K562 (cell line): Measurements from ENCODE around the gene SLC4A2. TPM values are rescaled to one million over a fixed set of nuclear protein-coding genes. Genes with fewer than 3 reads are reported as not detected.
A peak's percentile ranks its signal among the peaks of the same experiment; 100 is the strongest.

Experiments
- ATAC-seq: fragments of 200-7000 bp; cut with Tn5 transposase; 3 replicates; pipeline ENCODE4 v1.9.1; 2020; ENCODE audit warnings: moderate library complexity
- BruUV-seq: library from RNA; stranded (reverse); fragments of 400-500 nt; replicated peaks from 2 replicates; lab custom pipeline; 2021; lab: Mats Ljungman, UMichigan
- CTCF ChIA-PET: fragments of 300-600 bp; formaldehyde crosslinking; extraction: SDS; loops from one replicate; lab custom pipeline; 2021; ENCODE audit warnings: low intra/inter-chr PET ratio; lab: Yijun Ruan, JAX
- POLR2A ChIA-PET: fragments of 300-600, 350-650 bp; sonication (Branson Sonifier 250); formaldehyde crosslinking; extraction: SDS; loops from one replicate; lab custom pipeline; 2021; ENCODE audit warnings: antibody characterized with exemption, inconsistent platforms; lab: Yijun Ruan, JAX
- DNase-seq, 4 experiments: peaks; one replicate each; pipeline versions ENCODE4 v3.0.0 to v3.0.0-alpha.2; 2011 to 2018; ENCODE audit warnings: low spot score in 3 of 4, mixed read lengths in 3 of 4; ENCODE audit errors: extremely low read depth in 1 of 4
- FAIRE-seq: peaks from 2 replicates; lab custom pipeline; 2011; peaks lifted over from hg19 to GRCh38; lab: Jason Lieb, UNC
- H2AFZ ChIP-seq: 2 replicates; pipeline ENCODE4 v1.6.0; 2011; ENCODE audit warnings: low read depth, low read length, control low read depth, inconsistent platforms
- H3K27ac ChIP-seq: fragments of 200-600 bp; 3 replicates; pipeline ENCODE4 v1.8.0; 2011; ENCODE audit warnings: low read depth, mild to moderate bottlenecking, control low read depth, inconsistent platforms, low read length, moderate library complexity, mixed read lengths; ENCODE audit errors: extremely low read depth
- H3K27me3 ChIP-seq, 2 experiments: fragments of 300-600 bp in 1 of 2; 2 replicates in 1 of 2; 3 replicates in 1 of 2; pipeline versions ENCODE4 v1.6.0 to v1.8.0; 2011; ENCODE audit warnings: inconsistent platforms in 2 of 2, low read length in 2 of 2, mild to moderate bottlenecking in 1 of 2, mixed read lengths in 1 of 2, moderate library complexity in 1 of 2; ENCODE audit not compliant: control insufficient read depth in 2 of 2, insufficient read depth in 2 of 2
- H3K36me3 ChIP-seq: fragments of 300-600 bp; 3 replicates; pipeline ENCODE4 v1.8.0; 2011; ENCODE audit warnings: mild to moderate bottlenecking, low read length, inconsistent platforms; ENCODE audit not compliant: control insufficient read depth, insufficient read depth
- H3K4me1 ChIP-seq, 2 experiments: fragments of 200-600 bp in 1 of 2; replicated peaks in 1 of 2; 2 replicates in 1 of 2; 3 replicates in 1 of 2; pipeline versions ENCODE4 v1.5.1 to v1.8.0; 2011; ENCODE audit warnings: inconsistent platforms in 2 of 2, low read length in 2 of 2, mild to moderate bottlenecking in 1 of 2, mixed read lengths in 1 of 2, moderate library complexity in 1 of 2; ENCODE audit not compliant: control insufficient read depth in 2 of 2, insufficient read depth in 2 of 2
- H3K4me2 ChIP-seq: 2 replicates; pipeline ENCODE4 v1.6.1; 2011; ENCODE audit warnings: low read length, control low read depth, inconsistent platforms, mixed read lengths; ENCODE audit not compliant: insufficient read depth
- H3K4me3 ChIP-seq: fragments of 200-600 bp; sonication (generic), shearing (Covaris generic); 2 replicates; pipeline ENCODE4 v1.5.1; 2016; ENCODE audit warnings: control low read depth, inconsistent platforms
- H3K79me2 ChIP-seq: fragments of 200-600 bp; 3 replicates; pipeline ENCODE4 v1.8.0; 2011; ENCODE audit warnings: low read length, inconsistent platforms; ENCODE audit not compliant: control insufficient read depth, insufficient read depth
- H3K9ac ChIP-seq, 2 experiments: 2 replicates each; pipeline versions ENCODE4 v1.6.0 to v1.6.1; 2011; ENCODE audit warnings: low read depth in 2 of 2, low read length in 2 of 2, control low read depth in 1 of 2, inconsistent platforms in 1 of 2, mild to moderate bottlenecking in 1 of 2, mixed read lengths in 1 of 2; ENCODE audit not compliant: insufficient read depth in 1 of 2
- H3K9me1 ChIP-seq: one replicate; pipeline ENCODE4 v1.6.0; 2011; ENCODE audit warnings: inconsistent platforms, mild to moderate bottlenecking, low read length, moderate library complexity; ENCODE audit not compliant: control insufficient read depth, insufficient read depth
- H3K9me3 ChIP-seq: replicated peaks from 2 replicates; pipeline ENCODE4 v1.5.1; 2011; ENCODE audit warnings: low read depth, low read length, inconsistent platforms; ENCODE audit not compliant: control insufficient read depth, insufficient read depth
- H4K20me1 ChIP-seq: replicated peaks from 2 replicates; pipeline ENCODE4 v1.6.1; 2011; ENCODE audit warnings: low read length, inconsistent platforms, mixed read lengths; ENCODE audit not compliant: control insufficient read depth, insufficient read depth
- BCOR ChIP-seq: fragments of 450-650 bp; IDR thresholded peaks from 2 replicates; pipeline ENCODE4 v1.6.1; 2016
- BDP1 ChIP-seq: IDR thresholded peaks from 3 replicates; pipeline ENCODE4 v1.6.1; 2011; ENCODE audit not compliant: insufficient read length, insufficient read depth
- CBFA2T3 ChIP-seq: fragments of 450-650 bp; IDR thresholded peaks from 2 replicates; pipeline ENCODE4 v1.6.1; 2017
- DDX20 ChIP-seq: fragments of 450-650 bp; IDR thresholded peaks from 2 replicates; pipeline ENCODE4 v1.6.1; 2016; ENCODE audit warnings: missing genetic modification characterization, low read depth, mild to moderate bottlenecking, missing compliant biosample characterization, moderate library complexity
- ETV1 ChIP-seq: fragments of 450-650 bp; conservative IDR thresholded peaks from 2 replicates; pipeline ENCODE4 v1.6.1; 2016; ENCODE audit warnings: missing genetic modification characterization, control low read depth, low read depth, missing compliant biosample characterization
- FOSL1 ChIP-seq: fragments of 200-800 bp; sonication (Bioruptor generic); conservative IDR thresholded peaks from 2 replicates; pipeline ENCODE4 v1.6.1; 2016; ENCODE audit warnings: missing genetic modification characterization, missing compliant biosample characterization
- GTF2A2 ChIP-seq: IDR thresholded peaks from 2 replicates; pipeline ENCODE4 v1.6.1; 2016; ENCODE audit warnings: mild to moderate bottlenecking, missing genetic modification characterization, missing compliant biosample characterization
- GTF2E2 ChIP-seq: fragments of 200-800 bp; sonication (Bioruptor generic); IDR thresholded peaks from 2 replicates; pipeline ENCODE4 v1.6.1; 2016; ENCODE audit warnings: missing genetic modification characterization, missing compliant biosample characterization
- KDM1A ChIP-seq, 2 experiments: fragments of 450-650 bp; IDR thresholded peaks; 2 replicates each; pipeline ENCODE4 v1.6.1; 2016; ENCODE audit warnings: mild to moderate bottlenecking in 2 of 2
- KLF1 ChIP-seq: fragments of 450-650 bp; IDR thresholded peaks from 2 replicates; pipeline ENCODE4 v1.6.1; 2016; ENCODE audit warnings: missing genetic modification characterization, missing compliant biosample characterization
- LARP7 ChIP-seq: fragments of 450-650 bp; IDR thresholded peaks from 2 replicates; pipeline ENCODE4 v1.6.1; 2016
- NR2C1 ChIP-seq, 2 experiments: fragments of 450-650 bp; IDR thresholded peaks; 2 replicates each; pipeline ENCODE4 v1.6.1; 2017; ENCODE audit warnings: mild to moderate bottlenecking in 2 of 2, antibody characterized with exemption in 1 of 2, inconsistent platforms in 1 of 2, missing compliant biosample characterization in 1 of 2, missing genetic modification characterization in 1 of 2
- RBM25 ChIP-seq: fragments of 200-400 bp; formaldehyde crosslinking; IDR thresholded peaks from 2 replicates; pipeline ENCODE4 v1.6.1; 2018; ENCODE audit warnings: low read length, low read depth, moderate library complexity; ENCODE audit not compliant: severe bottlenecking
- SMARCA5 ChIP-seq: fragments of 450-650 bp; IDR thresholded peaks from 2 replicates; pipeline ENCODE4 v1.6.1; 2016
- TCFL5 ChIP-seq: fragments of 250-450 bp; sonication (Bioruptor Pico); conservative IDR thresholded peaks from 2 replicates; pipeline ENCODE4 v1.6.1; 2021; ENCODE audit warnings: mild to moderate bottlenecking, moderate library complexity, matching md5 sums
- TGIF2 ChIP-seq: sonication (generic); formaldehyde crosslinking; IDR thresholded peaks from 2 replicates; pipeline ENCODE4 v1.8.1; 2022; ENCODE audit warnings: mild to moderate bottlenecking, missing genetic modification reagents, moderate library complexity
- ZBTB34 ChIP-seq: fragments of 250-450 bp; sonication (Bioruptor Pico); IDR thresholded peaks from 2 replicates; pipeline ENCODE4 v1.8.0; 2021; ENCODE audit warnings: mild to moderate bottlenecking, moderate library complexity
- ZNF384 ChIP-seq: IDR thresholded peaks from 2 replicates; pipeline ENCODE4 v1.6.1; 2012; ENCODE audit warnings: low read depth, low read length, improper control_type of control experiment
- WGBS: fragments of 100-300 bp; shearing (Covaris generic); methylation state at CpG from one replicate; pipeline ENCODE4 v1.1.6; 2016; ENCODE audit warnings: low coverage, mixed read lengths; ENCODE audit not compliant: insufficient coverage; ENCODE audit errors: missing lambda C conversion rate; 5-methylcytosine and 5-hydroxymethylcytosine counted together
- in situ Hi-C: fragments of 300-500 bp; cut with MboI; formaldehyde crosslinking; loops from 4 replicates; pipeline ENCODE4 v1.15.0; 2018; ENCODE audit warnings: inconsistent platforms, mixed read lengths
- intact Hi-C: fragments of 100-400 bp; cut with micrococcal nuclease; formaldehyde crosslinking; loops from 2 replicates; pipeline ENCODE4 v1.14.2; 2022
- polyA plus RNA-seq, 8 experiments: library from polyadenylated mRNA; depleted of rRNA in 4 of 8; stranded (reverse) in 5 of 8; unstranded in 3 of 8; fragments of >200 nt; fragmentation: Nextera tagmentation in 2 of 8; fragmentation: Illumina TruSeq in 1 of 8; extraction: Ambion mirVana in 2 of 8; extraction: Trizol in 1 of 8; gene quantifications; 2 replicates each; pipeline versions ENCODE4 v1.2.1 to v1.2.3, GENCODE V29; 2011 to 2014; ENCODE audit warnings: inconsistent platforms in 1 of 8, missing spikeins in 1 of 8
- total RNA-seq, 7 experiments: library from RNA; depleted of rRNA in 6 of 7; stranded (reverse); fragments of >200 nt in 6 of 7; fragmentation: Illumina TruSeq in 2 of 7; extraction: Trizol in 2 of 7; gene quantifications; 2 replicates each; pipeline versions ENCODE4 v1.2.1 to v1.2.3, GENCODE V29; 2011 to 2021; ENCODE audit warnings: low replicate concordance in 1 of 7
- TF ChIP-seq, protein P1 (sequence below), 2 experiments: fragments of 450-650 bp; conservative IDR thresholded peaks; 2 replicates each; pipeline ENCODE4 v1.6.1; 2017; ENCODE audit warnings: mild to moderate bottlenecking in 2 of 2, moderate library complexity in 2 of 2
- TF ChIP-seq, protein P2 (sequence below), 2 experiments: fragments of 250-450 bp in 1 of 2; fragments of 450-650 bp in 1 of 2; sonication (Bioruptor Pico) in 1 of 2; IDR thresholded peaks; 2 replicates each; pipeline versions ENCODE4 v1.6.1 to v1.8.0; 2016 to 2021; ENCODE audit warnings: mild to moderate bottlenecking in 2 of 2, moderate library complexity in 2 of 2, missing compliant biosample characterization in 1 of 2, missing genetic modification characterization in 1 of 2

SLC4A2 gene
- total and polyA plus RNA-seq, 9 of the 15 experiments (the other 6 are each of a cell fraction or from before 2014, with no cell fraction given), result 11.4 to 375 (median 130) TPM

DNA sequence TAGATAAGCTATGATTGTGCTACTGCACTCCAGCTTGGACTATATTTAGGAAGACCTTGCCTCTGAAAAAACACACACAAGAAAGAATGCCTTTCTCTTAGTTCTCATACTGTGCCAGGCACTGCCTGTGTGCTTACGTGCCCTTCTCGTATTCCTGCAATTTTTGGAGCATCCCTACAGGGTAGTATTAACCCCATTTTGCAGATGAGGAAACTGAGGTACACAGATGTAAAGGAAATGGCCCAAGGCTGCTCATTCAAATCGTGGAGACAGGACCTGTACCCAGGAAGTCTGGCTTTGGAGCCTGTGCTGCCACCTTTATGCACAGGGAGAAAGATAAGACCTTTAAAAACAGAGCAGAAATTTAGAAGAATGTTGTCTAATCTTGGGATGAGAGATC, 43.6 kb downstream of the SLC4A2 start:
- H3K79me2 ChIP-seq, result peaks cover 90% of the 10 kb centered on the region
- BruUV-seq, result no TSS peak

More for the DNA sequence above, 43.6 kb downstream of the SLC4A2 start:
- H3K27me3 ChIP-seq, result no peaks in the 10 kb centered on the region
- WGBS, result 79% methylated on average over 3 of the region's 3 CpGs
- POLR2A ChIA-PET, result interaction anchor here (0.6 to 4.7 kb wide), 3 partner anchors 9 to 113 kb away, joined by 3 to 31 read pairs (median 3); no protein-coding TSS in a partner anchor
- intact Hi-C loops, result no loop called here
- no peak overlapping the region for H2AFZ ChIP-seq
- peaks cover 5% of the 10 kb centered on the region for H3K9me1 ChIP-seq
- H4K20me1 ChIP-seq, result peaks cover 48% of the 10 kb centered on the region
- in situ Hi-C loops, result no loop called here
- no peak for ATAC-seq
- H3K36me3 ChIP-seq, result peaks cover 65% of the 10 kb centered on the region
- peak; percentile 15 for FAIRE-seq
- no peak for DNase-seq
- H3K27ac ChIP-seq, result no peak overlapping the region
- H3K4me3 ChIP-seq, result no peak overlapping the region
- H3K4me1 ChIP-seq, result peaks cover 4 to 33% of the 10 kb centered on the region in 2 experiments
- no peak overlapping the region for H3K9ac ChIP-seq
- CTCF ChIA-PET, result interaction anchor here (0.5 to 0.7 kb wide), 2 partner anchors 142 to 327 kb away, joined by 3 to 7 read pairs; no protein-coding TSS in a partner anchor
- H3K4me2 ChIP-seq, result no peak overlapping the region
- H3K9me3 ChIP-seq, result no peaks in the 10 kb centered on the region
- TF ChIP-seq TCFL5 (CRISPR knock-in tag), result no peak
- TF ChIP-seq, protein P1, sequence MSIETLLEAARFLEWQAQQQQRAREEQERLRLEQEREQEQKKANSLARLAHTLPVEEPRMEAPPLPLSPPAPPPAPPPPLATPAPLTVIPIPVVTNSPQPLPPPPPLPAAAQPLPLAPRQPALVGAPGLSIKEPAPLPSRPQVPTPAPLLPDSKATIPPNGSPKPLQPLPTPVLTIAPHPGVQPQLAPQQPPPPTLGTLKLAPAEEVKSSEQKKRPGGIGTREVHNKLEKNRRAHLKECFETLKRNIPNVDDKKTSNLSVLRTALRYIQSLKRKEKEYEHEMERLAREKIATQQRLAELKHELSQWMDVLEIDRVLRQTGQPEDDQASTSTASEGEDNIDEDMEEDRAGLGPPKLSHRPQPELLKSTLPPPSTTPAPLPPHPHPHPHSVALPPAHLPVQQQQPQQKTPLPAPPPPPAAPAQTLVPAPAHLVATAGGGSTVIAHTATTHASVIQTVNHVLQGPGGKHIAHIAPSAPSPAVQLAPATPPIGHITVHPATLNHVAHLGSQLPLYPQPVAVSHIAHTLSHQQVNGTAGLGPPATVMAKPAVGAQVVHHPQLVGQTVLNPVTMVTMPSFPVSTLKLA (conservative IDR thresholded peaks at IDR 0.05), result no peak
- TF ChIP-seq KDM1A (IDR thresholded peaks at IDR 0.05), result peak; percentile 38 to 44; a peak in 2 of 4 replicates
- no peak for TF ChIP-seq TGIF2 (CRISPR knock-in tag)
- TF ChIP-seq, protein P2, sequence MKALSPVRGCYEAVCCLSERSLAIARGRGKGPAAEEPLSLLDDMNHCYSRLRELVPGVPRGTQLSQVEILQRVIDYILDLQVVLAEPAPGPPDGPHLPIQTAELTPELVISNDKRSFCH (CRISPR knock-in tag; IDR thresholded peaks at IDR 0.05), result no peak
- TF ChIP-seq, protein P2 (tag; IDR thresholded peaks at IDR 0.05), result no peak
- TF ChIP-seq KLF1, result no peak
- no peak for TF ChIP-seq GTF2E2
- TF ChIP-seq RBM25, result peak; percentile 88
- TF ChIP-seq DDX20 (tag), result no peak
- TF ChIP-seq BCOR, result peak; percentile 84
- TF ChIP-seq BDP1, result no peak
- TF ChIP-seq FOSL1 (tag), result no peak
- no peak for TF ChIP-seq LARP7
- TF ChIP-seq SMARCA5, result peak; percentile 65; the same call in 1 of the 2 replicates
- TF ChIP-seq NR2C1 (IDR thresholded peaks at IDR 0.05), result no peak
- TF ChIP-seq NR2C1 (tag; IDR thresholded peaks at IDR 0.05), result no peak
- TF ChIP-seq ETV1 (tag), result no peak
- TF ChIP-seq GTF2A2 (tag), result no peak
- no peak for TF ChIP-seq ZNF384
- no peak for TF ChIP-seq ZBTB34 (CRISPR knock-in tag)
- TF ChIP-seq CBFA2T3, result 0 out of 2 replicates have a peak, but pooled peaks have one; percentile 8
